HEK293 (cell line): ENCODE measurements around the gene ANXA8.

ENCODE experiments used
- IKZF3 ChIP-seq: fragments of 450-650 bp; IDR thresholded peaks from 2 replicates; pipeline ENCODE4 v1.5.0; 2018; ENCODE audit warnings: missing biosample characterization, mild to moderate bottlenecking, missing genetic modification characterization, moderate library complexity
- MEIS1 ChIP-seq: sonication (generic); formaldehyde crosslinking; IDR thresholded peaks from 2 replicates; pipeline ENCODE4 v1.8.1; 2022; ENCODE audit warnings: missing genetic modification reagents, mild to moderate bottlenecking, borderline replicate concordance
- MZF1 ChIP-seq: fragments of 450-650 bp; formaldehyde crosslinking; IDR thresholded peaks from 2 replicates; pipeline ENCODE4 v1.5.1; 2017; ENCODE audit warnings: missing biosample characterization, missing genetic modification characterization, borderline replicate concordance
- TCF7L2 ChIP-seq: IDR thresholded peaks from 2 replicates; pipeline ENCODE4 v1.6.1; 2011; ENCODE audit warnings: low read depth, mild to moderate bottlenecking, inconsistent platforms, low read length, moderate library complexity, borderline replicate concordance
- ZNF184 ChIP-seq: fragments of 450-650 bp; IDR thresholded peaks from 2 replicates; pipeline ENCODE4 v1.5.1; 2018; ENCODE audit warnings: missing biosample characterization, mild to moderate bottlenecking, missing genetic modification characterization
- ZNF23 ChIP-seq: fragments of 450-650 bp; formaldehyde crosslinking; IDR thresholded peaks from 2 replicates; pipeline ENCODE4 v1.5.1; 2016; ENCODE audit warnings: missing biosample characterization, missing genetic modification characterization, borderline replicate concordance
- ZNF335 ChIP-seq: fragments of 450-650 bp; formaldehyde crosslinking; conservative IDR thresholded peaks from 2 replicates; pipeline ENCODE4 v1.5.1; 2016; ENCODE audit warnings: missing biosample characterization, missing genetic modification characterization
- ZNF354C ChIP-seq: fragments of 450-650 bp; formaldehyde crosslinking; IDR thresholded peaks from 2 replicates; pipeline ENCODE4 v1.5.1; 2016; ENCODE audit warnings: missing biosample characterization, missing genetic modification characterization, low read depth, borderline replicate concordance
- ZNF416 ChIP-seq: fragments of 450-650 bp; formaldehyde crosslinking; IDR thresholded peaks from 2 replicates; pipeline ENCODE4 v1.5.1; 2016; ENCODE audit warnings: missing biosample characterization, missing genetic modification characterization
- ZNF501 ChIP-seq: fragments of 450-650 bp; formaldehyde crosslinking; IDR thresholded peaks from 2 replicates; pipeline ENCODE4 v1.5.1; 2016; ENCODE audit warnings: missing biosample characterization, missing genetic modification characterization
- ZNF510 ChIP-seq: fragments of 450-650 bp; formaldehyde crosslinking; IDR thresholded peaks from 2 replicates; pipeline ENCODE4 v1.5.1; 2018; ENCODE audit warnings: mild to moderate bottlenecking, missing genetic modification characterization, missing biosample characterization; ENCODE audit not compliant: insufficient replicate concordance
- ZNF837 ChIP-seq: fragments of 450-650 bp; formaldehyde crosslinking; IDR thresholded peaks from 2 replicates; pipeline ENCODE4 v1.5.1; 2016; ENCODE audit warnings: missing biosample characterization, missing genetic modification characterization
- TF ChIP-seq, protein P1 (sequence below): fragments of 450-650 bp; formaldehyde crosslinking; IDR thresholded peaks from 2 replicates; pipeline ENCODE4 v1.5.1; 2016; ENCODE audit warnings: missing biosample characterization, missing genetic modification characterization

DNA sequence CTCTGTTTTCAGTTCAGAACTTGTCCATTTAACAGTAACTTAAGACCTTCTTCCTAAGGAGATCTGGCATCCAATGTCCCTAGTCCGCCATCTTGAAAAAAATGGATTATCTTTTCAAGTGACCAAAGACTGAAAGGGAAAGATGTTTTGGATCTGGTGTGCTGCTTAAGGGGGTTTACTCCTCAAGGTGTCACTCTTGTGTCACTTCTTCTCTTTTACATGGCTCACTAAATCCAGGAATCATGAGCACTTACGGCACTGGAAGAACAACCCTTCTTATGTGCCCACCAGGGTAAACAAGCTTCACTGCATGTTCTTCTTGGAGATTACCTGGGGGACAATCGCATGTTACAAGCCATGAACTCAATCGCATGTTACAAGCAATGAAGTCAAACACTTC, 43.7 kb downstream of the ANXA8 start:
- TF ChIP-seq MEIS1 (CRISPR knock-in tag): no peak
- TF ChIP-seq ZNF23 (tag by site-specific recombination): no peak
- no peak for TF ChIP-seq ZNF184 (tag by site-specific recombination)
- no peak for TF ChIP-seq ZNF510
- TF ChIP-seq, protein P1, sequence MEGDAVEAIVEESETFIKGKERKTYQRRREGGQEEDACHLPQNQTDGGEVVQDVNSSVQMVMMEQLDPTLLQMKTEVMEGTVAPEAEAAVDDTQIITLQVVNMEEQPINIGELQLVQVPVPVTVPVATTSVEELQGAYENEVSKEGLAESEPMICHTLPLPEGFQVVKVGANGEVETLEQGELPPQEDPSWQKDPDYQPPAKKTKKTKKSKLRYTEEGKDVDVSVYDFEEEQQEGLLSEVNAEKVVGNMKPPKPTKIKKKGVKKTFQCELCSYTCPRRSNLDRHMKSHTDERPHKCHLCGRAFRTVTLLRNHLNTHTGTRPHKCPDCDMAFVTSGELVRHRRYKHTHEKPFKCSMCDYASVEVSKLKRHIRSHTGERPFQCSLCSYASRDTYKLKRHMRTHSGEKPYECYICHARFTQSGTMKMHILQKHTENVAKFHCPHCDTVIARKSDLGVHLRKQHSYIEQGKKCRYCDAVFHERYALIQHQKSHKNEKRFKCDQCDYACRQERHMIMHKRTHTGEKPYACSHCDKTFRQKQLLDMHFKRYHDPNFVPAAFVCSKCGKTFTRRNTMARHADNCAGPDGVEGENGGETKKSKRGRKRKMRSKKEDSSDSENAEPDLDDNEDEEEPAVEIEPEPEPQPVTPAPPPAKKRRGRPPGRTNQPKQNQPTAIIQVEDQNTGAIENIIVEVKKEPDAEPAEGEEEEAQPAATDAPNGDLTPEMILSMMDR (tag by site-specific recombination): no peak
- no peak for TF ChIP-seq ZNF501 (tag by site-specific recombination)
- TF ChIP-seq TCF7L2: no peak
- TF ChIP-seq ZNF837 (tag by site-specific recombination): no peak
- no peak for TF ChIP-seq ZNF416
- no peak for TF ChIP-seq IKZF3 (tag by site-specific recombination)
- TF ChIP-seq ZNF354C: no peak
- no peak for TF ChIP-seq ZNF335 (tag by site-specific recombination)
- TF ChIP-seq MZF1: no peak
